ENCODE data around the gene HLX.

The HLX gene

DNA sequence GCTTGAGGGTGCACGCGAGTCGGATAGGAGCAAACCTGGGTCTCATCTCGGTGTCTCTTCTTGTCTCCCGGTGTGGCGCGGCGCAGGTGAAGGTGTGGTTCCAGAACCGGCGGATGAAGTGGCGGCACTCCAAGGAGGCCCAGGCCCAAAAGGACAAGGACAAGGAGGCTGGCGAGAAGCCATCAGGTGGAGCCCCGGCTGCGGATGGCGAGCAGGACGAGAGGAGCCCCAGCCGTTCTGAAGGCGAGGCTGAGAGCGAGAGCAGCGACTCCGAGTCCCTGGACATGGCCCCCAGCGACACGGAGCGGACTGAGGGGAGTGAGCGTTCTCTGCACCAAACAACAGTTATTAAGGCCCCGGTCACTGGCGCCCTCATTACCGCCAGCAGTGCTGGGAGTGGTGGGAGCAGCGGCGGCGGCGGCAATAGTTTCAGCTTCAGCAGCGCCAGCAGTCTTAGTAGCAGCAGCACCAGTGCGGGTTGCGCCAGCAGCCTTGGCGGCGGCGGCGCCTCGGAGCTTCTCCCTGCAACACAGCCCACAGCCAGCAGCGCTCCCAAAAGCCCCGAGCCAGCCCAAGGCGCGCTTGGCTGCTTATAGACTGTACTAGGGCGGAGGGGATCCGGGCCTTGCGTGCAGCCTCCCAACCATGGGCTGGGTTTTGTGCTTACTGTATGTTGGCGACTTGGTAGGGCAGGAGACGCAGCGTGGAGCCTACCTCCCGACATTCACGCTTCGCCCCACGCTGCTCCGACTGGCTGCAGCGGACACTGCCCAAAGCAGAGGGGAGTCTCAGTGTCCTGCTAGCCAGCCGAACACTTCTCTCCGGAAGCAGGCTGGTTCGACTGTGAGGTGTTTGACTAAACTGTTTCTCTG is 5.1 kb downstream of the HLX start:
- no peak for DNase-seq

DNA sequence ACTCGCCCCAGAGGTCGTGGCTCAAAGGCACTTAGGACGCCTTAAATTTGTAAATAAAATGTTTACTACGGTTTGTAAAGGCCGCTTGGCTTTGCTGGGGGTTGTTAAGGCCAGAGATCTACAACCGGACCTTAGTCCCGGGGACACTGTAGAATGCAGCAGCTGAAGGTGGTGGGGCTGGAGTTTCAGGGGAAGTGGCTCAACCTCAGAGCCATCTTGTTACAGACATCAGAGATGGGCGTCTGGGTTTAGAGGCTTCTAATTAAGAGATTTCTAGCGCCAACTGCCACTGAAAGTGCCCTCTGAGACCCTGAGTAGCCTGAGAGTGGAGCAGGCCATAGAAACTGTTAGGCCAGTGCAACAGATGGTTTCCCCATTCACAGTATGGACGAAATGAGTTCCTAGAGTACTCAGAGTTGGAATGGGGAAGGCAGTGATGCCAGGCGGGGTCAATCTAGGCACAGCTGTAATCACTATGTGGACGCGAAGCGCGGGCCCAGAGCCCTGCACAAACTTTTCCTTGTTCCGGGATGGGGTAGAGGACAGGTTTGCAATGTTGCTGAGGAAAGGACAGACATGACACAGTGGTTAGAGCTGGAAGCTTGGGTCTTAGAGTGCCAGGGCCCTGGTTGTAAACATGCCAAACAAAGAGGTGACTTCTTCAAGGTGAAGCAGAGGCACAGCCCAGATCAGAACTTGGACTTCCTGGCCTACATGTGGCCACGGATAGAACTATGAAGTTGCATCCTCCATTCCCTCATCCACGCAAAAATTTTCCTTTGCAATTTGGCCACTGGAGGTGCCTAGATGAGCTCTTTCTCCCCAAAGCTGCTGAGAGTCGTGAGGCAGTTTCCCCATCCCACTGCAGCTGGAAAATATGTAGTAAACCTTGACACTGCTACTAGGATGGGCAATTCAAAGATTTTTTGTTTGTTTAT is 6.0 kb downstream of the HLX start:
- DNase-seq: no peak

DNA sequence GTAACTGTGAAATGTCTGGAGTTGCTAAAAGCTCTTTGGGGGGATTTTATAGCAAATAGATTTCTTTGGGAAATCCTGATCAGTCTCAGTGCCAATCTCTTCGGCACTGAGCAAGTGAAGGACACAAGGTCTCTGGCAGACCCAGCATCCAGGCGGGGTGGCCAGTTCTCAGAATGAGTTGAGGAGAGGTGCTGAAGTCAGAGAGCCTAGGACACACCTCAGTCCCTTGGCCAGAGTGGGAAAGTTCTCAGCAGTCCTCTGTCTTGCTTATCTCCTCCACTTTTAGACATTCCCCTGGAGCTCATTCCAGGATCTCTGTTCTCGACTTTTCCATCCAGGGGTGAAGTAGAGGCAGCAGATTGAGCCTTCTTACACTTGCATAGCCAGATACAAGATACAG is 6.7 kb downstream of the HLX start:
- DNase-seq: no peak

DNA sequence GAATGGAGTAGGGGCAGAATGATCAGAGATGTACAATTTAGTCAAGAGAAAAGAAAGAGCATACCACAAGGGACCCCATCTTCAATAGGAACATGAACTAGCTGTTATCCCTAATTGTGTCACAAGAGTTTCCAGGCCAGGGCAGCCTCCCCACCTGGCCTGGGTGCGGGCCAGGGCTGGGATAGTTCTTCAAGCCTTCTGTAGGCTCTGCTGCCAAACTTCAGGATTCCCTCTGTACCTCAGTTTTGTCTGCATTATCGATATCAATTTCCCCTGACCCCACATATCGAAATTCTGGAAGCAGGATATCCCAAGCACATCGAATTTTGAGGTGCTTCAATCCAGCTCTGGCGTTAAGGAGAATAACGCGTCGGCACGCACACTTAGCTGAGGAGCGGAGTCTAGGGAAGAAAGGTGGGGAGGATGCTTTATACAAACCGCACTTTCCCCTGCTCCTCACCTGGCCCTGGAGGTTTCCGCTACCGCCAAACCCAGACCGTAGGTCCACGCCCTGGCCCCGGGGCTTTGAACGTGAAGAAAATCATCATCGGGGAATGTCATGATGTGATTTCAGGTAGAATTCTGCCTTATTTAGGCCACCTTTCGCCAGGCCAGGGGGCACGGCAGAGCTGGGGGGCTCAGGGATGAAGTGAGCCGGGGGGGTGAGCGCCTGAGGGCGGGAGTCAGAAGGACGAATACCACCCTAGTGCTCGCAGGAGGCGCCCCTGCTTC is 7.4 kb downstream of the HLX start:
- DNase-seq: no peak

DNA sequence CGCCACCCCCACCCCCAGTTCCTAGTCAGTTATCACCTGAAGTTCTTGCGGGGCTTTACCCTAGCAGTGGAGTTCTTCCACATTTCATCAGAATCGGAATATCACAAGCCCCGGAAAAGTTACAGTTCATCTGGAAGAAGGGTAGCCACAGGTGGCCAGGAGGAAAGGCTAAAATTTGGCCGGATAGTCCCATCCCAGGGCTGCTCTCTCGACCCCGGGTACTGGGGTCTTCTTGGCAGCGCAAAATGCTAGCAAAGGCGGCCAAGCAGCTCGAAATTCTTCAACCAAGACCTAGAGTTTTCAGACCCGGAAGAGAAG is 7.9 kb downstream of the HLX start:
- DNase-seq: no peak

DNA sequence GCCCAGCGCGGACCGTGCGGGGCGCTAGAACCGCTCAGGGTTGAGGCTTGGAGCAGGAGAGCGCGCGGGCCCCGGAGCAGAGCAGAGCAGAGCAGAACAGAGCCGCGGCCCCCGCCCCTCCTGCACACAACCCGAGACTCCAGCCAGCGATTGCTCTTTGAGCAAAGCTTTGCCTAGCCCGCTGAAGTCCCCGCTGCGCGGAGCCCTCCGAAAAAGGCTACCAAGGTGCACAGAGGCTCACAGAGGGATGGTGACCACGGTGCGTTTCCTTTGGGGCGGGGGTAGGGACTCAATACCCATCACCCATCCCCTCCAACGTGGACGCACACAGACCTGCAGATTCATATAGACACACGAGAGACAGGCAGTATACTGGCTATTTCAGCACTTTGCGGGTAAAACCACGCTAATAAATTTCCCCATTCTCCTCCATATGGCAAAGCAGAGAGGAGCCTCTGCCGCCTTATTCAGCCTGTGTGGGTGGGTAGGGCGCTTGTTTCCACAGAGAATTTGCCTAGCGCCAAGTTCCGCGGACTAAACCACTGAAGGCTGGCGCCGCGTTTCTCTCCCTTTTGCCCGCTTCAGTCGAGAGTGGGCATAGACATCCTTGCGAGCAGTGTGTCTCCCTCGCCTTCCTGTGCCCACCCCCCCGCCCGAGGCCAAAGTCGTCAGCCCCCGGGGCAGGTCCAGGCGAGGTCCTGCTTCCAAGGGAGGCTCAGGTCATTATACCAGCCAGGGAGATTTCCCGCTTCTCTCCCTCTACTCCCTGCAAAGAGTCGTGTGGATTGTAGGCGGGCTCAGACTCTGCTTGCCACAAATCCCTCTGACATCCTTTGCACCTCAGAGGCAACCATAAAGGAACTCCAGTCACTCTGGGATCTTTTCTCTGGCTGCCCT is 8.5 kb downstream of the HLX start:
- DNase-seq: no peak

DNA sequence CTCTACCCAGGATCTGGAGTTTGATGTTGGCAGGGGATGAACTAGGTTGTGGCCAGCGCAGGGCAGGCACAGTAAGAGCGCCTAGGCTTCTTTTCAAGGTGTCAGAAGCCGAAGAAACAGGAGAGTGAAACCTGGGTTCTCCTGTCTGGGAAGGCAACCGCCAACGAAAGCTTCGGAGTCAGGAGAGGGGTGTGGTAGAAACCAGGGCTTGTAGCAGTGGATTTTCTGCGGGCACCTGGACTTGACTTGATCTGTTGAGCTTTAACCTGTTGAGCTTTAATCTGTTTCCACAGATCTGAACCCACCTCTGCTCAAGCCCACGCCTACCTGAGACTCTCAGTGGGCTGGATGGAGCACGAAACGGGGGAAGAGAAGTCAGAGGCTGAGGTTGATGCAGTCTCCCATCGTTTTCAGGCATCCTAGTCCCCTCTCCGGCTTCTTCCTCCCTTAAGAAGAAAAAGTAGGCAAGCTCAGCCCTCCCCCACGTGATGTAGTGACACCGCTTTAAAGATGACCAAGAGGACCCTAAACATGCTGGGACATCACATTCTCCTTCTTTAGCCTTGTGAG is 9.3 kb downstream of the HLX start:
- no peak for DNase-seq

DNA sequence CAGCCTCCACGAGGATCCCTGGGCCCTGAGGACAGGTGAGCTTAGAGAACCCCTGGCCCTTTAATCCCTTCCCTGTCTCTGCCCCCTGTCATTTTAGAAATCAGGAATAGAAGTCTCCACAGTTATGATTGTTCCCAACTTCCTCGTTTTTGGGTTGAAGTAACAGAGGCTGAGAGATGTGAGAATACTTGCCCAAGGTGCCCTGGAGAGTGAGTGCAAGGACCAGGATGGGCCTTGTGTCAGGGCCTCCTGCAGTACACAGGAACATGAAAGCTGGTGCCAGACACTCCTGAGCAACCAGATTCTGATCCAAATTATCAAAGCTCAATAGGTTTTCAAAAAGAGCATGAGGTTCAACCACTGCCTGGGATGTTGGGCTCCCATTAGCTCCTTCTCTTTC is 10.1 kb downstream of the HLX start:
- no peak for DNase-seq

DNA sequence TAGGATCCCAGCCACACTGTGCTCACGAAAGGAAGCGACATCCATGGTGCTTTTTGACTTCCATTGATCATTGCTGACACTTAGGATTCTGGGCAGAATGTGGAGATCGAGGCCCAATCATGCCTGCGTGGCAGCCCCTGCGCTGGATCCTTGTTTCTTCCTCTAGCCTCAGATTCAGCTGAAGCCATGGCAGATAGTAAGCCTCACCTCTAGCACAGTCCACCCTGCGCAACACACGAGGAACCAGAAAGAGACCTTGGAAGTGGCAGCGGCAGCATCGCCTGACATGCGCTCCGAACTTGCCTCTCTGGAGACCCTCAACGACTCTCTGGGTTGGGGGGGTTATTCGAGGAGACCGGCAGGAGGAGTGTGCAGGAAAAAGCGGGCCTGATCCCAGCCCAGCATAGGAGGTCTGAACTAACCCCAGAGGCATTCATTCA is 10.6 kb downstream of the HLX start:
- no peak for DNase-seq

DNA sequence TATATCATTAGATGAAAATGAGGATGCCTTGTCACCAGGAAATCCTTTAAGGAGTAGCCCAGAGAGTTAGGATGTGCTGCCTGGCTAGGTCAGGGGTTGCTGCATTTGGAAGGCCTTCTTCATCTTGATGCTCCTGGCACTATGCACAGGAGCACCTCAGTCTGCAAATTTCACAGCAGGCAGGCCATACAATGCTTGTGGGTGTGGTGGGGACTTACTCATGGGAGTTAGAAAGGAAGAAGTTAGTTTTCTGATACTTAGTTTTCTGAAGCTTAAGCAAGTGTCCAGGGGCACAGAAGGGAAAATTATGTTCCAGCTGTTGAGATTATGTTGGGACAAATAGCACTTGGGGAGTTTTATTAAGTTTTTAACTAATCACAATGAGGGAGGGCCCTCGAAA is 11.4 kb downstream of the HLX start:
- DNase-seq: no peak

DNA sequence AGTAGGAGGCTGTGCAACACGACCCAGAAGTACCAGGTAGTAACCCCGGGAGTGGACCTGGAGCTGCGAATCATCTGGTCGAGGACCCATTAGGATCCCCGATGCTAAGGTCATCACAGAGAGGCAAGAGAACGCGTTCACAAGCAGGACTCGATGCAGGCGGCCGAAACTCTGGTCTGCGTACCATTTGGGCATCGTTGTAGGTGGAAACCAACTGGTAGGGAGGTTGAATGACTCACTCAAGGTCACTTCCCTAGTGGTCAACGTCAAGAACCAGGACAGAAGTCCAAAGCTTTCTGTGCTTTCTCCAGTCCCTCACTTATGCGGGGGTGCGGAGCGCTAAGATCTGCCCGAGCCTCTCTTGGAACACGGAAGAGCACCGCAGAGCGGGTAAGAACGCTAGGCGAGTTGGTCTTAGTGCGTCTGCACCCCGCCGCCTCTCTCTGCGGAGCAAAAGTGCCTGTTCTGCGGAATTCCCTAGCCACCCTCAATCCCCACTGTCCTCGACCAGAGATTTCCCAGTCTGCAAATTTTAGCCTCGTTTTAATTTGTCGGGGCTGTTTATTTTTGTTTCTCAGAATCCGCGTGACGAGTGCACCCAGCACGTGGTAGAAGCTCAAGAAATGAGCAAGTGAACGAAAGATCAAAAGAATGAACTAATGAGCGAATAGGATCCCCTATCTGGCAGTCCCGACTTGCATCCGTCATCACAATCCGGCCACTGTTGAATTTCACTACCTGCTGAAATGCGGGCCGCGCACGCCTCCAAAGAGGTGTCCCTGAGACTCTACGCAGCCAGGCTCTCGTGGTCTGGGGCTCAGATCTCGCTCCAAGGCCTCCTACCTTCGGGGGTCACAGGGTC is 12.2 kb downstream of the HLX start:
- no peak for DNase-seq

DNA sequence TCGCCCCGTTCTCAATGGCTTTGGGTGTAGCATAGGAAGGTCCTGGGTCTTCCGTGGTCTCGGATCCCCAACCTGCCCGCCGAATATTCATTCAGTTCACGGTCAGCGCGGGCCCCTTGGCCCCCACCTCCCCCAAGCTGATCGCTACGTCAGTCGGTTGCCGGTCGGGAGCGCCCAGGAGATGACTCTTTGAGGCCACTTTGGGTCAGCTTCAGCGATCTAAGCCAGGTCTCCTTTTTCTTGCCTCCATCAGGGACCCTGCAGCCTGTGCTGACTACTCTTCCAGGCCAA is 12.8 kb downstream of the HLX start:
- DNase-seq: no peak

DNA sequence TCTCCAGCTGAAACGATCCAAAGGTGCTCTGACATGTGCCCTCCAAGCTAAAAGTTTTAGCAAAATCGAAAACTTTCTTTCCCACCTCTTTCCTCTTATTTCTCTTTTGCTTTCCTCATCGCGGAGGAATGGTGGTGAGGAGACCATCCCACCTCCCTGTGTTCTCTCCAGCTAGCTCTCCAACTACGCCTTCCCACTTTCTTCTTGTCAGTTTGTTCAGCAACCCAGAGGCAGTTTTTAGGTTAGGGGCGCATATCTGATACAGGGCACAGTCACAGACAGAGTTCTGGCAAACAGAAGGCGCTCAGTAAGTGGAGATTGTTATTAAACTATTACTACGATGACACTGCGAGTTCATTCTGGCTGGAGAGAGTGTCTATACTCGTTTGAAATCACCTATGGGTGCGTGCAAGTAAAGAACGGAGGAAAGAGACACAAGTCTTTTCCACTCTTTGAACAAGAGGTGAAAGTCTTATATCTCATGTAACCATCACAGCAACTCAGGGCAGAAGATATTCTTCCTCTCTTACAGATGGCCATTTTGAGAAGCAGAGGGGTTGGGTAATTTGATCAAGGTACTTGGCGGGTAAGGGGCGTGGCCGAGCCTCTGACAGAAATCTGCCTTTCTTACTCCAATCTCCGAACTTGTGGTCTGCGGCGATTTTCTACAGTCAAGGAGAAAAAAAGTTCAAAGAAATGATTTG is 13.9 kb downstream of the HLX start:
- no peak for DNase-seq

DNA sequence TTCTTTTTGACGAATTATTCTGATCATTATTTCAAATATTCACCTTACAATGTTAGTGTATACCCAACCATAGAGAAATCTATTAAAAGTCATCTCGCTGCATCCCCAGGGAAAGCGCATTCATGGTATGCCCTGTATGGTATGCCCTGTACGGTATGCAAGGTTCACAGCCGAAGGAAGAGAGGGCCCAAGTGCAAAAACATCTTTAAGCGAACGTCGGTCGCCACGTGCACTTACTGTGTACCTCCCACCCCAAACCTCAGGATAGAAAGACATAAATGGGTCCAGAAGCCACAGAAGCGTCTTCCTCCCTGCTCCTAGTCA is 14.4 kb downstream of the HLX start:
- DNase-seq: no peak

DNA sequence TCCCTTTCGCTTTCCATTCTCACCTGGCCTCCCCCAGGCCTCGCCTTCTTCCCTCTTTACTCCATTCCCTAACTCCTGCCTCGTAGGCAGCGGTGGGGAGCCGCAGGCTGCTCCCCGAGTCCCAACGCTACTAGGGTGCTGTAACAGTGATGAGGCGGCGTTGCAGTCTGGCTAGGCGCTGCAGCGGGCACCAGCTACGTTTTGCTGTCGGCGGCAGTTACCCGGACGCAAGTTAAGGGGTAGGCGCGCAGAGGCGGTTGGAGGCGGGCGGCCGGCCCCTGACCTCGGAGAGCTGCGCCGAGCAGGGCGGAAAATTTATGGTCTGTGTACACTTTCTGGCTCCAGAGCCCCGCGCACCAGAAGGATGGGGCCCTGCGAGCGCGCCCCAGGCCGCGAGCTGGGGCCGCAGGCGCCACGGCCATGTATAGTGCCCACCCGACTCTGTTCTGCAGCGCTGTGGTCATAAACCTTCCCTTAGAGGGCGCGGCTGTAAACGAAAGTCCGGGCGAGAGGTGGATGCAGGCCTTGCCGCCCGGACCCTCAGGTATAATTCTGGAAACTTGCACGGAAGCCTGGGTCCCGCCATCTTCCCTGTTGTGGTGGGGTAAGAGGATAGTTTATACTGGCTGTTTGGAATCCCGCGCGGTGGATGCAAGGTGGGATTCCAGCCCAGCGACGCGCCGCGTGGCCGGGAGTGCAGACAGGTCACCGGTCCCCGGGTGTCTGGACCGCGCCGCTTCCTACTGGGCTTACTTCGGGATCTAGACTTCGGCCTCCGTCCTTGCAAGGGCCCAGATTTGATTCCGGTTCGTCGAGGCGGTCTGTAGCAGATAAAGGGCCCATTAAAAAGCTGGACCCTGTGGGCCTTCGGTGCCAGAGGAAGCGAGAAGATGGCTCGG is 15.0 kb downstream of the HLX start:
- no peak for DNase-seq

DNA sequence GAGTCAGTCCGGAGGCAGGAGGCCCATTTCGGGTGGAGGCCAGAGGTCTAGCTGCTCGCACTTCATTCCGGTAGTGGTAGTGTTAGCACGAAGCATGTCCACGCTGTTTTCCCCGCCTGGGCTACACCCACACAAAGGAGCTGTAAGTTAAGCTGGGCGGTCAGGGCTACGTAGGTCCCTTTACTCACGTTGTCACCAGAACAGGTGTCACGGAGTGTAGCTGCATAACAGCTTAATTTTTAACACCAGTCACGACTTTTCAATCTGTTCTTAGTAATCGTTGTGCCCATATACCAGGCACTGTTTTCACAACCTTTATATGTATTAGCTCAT is 15.6 kb downstream of the HLX start:
- no peak for DNase-seq

DNA sequence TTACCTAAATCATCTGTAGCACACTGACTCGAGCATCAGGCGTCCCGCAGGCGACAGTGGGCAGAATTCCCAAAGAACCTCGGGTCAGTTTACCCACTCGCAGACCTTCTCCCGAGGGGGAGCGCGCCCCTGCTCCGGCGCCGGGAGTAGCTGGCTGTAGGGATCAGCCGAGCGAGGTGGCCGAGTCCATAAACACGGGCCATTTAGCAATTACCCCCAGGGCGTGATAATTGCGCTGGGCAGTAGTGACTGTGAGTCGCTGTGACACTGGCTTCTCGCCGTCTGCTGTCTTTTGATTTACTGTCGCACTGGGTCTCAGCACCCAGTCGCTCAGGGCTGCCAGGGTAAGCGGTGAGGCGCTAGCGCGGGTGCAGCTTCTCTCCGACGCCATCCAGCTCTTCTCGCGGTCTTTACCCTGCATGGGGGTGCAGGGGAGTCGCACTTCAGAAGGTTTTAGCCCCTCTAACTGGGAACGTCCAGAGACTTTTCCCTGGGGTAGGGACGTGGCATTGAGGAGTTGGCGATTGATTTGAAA is 16.2 kb downstream of the HLX start:
- DNase-seq: no peak

DNA sequence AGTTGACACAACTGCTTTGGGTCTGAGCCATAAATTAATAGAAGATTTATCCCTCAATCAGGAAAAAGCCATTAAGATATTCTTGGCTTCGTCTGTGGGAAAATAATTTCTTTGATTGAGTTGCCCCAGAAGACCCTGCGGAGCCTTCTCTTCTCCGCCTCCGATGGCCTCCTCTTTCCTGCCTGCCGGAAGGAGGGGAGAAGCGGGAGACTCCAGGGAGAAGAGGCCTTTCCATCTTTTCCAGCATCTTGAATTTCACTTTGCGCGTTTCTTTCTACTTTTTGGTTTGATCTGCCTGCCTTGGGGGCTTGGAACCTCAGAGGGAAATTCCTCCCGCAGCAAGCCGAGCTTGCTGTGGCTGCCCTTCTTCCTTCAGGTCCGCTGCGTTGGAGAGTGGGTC is 16.8 kb downstream of the HLX start:
- no peak for DNase-seq

DNA sequence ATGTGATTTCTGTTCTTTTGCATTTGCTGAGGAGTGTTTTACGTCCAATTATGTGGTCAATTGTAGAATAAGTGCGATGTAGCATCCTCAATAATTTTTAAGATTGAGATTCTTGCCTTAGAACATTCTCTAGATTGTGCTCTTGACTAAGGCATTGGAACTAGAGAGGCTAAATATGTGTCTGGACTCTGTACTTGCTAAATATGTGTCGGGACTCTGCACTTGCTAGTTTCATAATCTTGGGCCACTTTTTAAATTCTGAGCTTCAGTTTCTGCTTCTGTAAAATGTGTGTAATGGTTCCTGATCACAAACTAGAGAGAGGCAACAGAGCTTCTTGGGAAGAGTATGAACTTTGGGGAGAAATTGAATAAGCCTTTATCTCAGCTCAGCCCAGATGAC is 21.6 kb downstream of the HLX start:
- no peak for DNase-seq

DNA sequence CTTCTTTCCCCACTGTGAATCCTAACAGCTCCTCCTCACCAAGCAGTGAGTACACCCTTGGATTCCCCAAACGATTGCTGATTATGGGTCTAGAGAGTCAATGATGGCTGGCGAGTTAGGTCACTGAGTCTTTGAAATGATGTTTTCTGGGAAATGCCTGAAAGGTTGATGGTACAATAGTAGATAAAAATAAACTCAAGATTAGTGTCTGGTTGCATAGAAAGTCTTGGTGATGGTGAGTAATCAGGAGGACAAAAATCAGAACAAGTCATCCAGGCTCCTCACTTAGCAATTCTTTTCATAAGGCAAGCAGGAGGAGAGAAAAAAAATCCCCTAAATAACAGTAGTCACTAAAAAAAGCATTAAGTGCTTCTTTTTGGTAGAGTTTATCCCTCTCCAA is 22.6 kb downstream of the HLX start:
- no peak for DNase-seq

Data from activated T-cell treated with anti-CD3 and anti-CD28 coated beads, Interleukin-2, amount 50 U/mL, for 1 hour (primary cell).